HG03060 (cell line): ENCODE results near the gene CSTF2T.
"Not testable (repeated sequence)": the region's sequence is repeated elsewhere in the genome, so short reads cannot be mapped to it uniquely, and the experiment has no call there.

ENCODE experiments used
- ATAC-seq: cut with Tn5 transposase; IDR thresholded peaks from one replicate; pipeline ENCODE4 v1.9.1; 2021; ENCODE audit warnings: low read depth, moderate number of reproducible peaks; ENCODE audit not compliant: unreplicated experiment

CSTF2T gene

DNA sequence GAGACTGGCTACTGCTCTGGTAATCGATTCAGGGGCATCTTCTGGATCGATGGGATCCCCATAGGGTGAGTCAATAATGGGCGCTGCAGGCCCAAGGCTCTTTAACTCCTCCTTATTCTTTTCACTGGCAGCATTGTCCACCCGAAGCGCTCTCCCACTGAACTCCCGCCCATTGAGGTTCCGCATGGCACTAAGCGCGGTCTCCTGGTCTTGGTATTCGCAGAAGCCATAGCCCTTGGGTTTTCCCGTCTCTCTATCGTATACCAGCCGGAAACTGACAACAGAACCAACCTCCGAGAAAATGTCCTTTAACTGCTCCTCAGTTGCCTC, 285 bp downstream of the CSTF2T start:
- peak; percentile 19 for ATAC-seq

- no peak for ATAC-seq
Observed at GRCh38 chr10:51698473-51699063, 827 bp downstream of the CSTF2T start.

GRCh38 chr10:51696251-51696650, 3.1 kb downstream of the CSTF2T start:
- ATAC-seq, result no peak

- no peak for ATAC-seq
Observed at GRCh38 chr10:51694086-51694768, 5.2 kb downstream of the CSTF2T start.

- no peak for ATAC-seq
Observed at GRCh38 chr10:51691135-51691534, 8.3 kb downstream of the CSTF2T start.

DNA sequence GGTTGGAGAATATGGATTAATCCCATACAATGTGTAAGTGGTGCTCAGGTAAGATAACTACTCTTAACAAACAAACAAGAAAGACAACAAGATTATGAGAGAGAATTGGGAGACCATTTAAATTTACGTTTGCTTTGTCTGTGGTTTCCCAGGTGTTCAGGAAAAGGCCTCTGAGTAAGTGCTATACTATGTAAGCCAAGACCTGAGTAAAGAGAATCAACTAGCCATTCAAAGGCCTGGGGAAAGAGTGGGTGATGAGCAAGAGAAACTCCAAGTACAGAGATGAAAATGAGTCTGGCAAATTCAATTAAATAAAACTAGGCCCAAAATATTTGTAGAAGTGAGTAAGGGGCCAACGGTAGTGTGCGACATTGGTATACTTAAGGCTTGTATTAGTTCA, 9.9 kb downstream of the CSTF2T start:
- no peak for ATAC-seq

DNA sequence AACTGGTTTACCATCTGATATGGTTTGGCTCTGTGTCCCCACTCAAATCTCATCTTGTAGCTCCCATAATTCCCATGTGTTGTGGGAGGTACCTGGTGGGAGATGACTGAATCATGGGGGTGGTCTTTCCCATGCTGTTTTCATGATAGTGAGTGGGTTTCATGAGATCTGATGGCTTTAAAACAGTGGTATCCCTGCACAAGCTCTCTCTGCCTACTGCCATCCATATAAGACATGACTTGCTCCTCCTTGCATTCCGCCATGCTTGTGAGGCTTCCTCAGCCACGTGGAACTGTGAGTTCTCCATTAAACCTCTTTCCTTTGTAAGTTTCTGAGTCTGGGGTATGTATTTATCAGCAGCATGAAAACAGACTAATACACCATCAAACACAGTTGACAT, 10.6 kb downstream of the CSTF2T start:
- ATAC-seq, result not testable (repeated sequence)

DNA sequence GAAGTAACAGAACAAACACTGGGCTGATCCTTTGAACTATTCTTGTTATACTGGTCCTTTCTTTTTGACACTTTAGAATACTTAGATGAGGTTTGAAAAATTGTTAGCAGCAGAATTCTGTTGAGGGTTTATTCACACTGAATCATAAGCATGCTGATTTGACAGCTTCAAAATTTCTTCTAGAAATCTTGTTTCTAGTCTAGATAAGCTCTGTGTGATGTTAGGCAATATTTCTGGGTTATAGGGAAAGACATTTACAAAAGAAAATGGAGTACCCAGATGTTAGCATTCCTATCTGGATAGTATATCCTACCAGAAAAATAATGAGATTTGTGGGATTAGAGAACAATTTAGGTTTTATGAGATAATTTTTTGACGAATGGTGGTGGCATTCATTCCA, 12.1 kb downstream of the CSTF2T start:
- ATAC-seq, result no peak

- ATAC-seq, result no peak
Observed at GRCh38 chr10:51685768-51686167, 13.6 kb downstream of the CSTF2T start.

DNA sequence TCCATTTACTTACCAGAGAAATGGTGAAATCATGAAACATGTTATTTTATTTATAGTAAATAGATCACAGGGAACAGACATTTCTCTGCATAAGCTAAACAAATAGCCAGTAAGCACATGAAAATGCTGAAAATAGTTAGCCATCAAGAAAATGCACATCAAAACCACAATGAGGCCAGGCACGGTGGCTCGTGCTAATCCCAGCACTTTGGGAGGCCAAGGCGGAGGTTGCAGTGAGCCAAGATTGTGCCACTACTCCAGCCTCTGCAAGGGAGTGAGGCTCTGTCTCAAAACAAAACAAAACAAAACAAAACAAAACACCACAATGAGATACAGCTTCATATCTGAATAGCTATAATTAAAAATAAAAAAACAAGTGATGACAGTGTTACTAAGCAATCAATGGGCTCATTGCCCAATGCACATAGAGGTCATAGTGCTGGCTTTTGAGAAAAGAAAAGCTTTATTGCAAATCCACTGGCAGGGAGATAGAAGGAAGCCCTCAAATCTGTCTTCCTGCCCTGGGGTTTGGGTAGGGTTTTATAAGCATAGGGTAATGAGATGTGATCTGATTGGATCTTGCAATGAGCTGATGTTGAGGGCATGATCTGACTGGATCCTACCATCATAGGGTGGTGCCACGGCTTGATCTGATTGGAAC, 16.2 kb downstream of the CSTF2T start:
- ATAC-seq, result no peak

DNA sequence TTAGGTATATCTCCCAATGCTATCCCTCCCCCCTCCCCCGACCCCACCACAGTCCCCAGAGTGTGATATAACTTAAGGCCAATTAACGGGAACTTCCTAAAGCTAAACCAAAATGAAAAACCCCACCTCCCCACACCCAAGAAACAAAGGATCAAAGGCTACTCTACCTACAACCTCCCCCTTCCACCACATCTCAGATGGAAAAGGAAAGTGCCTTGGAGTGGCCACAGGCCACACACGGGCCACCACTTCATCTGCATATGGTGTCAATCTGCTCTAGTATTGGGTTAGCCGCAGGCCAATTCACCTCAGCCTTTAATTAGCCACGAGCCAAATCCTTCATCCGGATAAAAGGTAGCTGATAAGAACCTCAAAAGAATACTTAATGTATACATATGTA, 19.6 kb downstream of the CSTF2T start:
- ATAC-seq, result no peak

DNA sequence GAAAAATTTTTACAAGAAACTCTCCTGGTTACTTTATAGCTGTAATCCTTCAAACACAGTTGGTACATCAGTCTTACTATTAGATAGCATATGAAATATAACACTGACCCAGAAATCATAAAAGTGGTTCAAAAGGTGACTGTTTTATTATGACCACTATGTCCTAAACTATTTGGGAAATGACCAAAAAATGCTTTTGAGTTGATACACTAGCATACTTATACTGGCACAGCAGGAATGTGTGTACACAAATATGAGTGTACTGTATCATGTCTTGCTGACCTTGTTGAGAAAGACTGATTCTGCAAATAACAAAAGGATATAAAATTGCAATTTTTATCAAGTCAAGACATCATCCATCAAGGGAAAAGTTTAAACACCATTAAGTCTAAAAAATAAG, 24.3 kb downstream of the CSTF2T start:
- ATAC-seq, result no peak

DNA sequence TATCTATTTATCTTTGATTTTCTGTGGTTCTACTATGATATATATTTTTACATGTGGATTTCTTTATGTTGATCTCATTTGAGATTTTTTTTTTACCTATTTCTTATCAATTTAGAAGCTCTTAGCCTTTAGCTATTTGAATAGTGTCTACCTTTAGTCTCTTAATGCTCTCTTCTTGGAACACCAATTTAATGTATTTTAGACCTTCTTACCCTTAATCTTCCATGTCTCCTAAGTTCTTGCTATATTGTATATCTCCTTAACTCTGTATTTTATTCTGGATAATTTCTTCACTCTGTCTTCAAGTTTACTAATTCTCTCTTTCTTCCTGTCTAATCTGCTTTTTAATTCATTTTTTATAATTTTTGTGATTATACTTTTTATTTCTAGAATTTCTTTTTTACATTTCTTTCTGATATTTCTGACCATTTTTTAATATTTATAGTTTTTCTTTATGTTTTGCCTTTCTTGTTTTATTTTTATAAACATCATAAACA, 27.3 kb downstream of the CSTF2T start:
- no peak for ATAC-seq

DNA sequence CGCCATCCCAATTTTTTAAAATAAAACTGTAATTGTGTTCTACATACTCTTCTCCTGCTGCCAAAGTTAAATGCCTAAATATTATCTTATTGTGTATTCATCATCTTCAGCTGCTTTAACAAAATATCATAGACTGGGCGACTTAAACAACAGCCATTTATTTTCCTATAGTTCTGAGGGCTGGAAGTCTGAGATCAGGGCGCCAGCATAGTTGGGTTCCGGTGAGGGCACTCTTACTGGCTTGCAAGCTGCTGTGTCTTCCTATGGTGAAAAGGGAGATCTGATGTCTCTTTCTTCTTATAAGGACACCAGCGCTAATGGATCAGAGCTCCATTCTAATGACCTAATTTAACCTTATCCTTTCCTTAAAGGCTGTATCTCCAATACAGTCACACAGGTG, 30.4 kb downstream of the CSTF2T start:
- no peak for ATAC-seq

DNA sequence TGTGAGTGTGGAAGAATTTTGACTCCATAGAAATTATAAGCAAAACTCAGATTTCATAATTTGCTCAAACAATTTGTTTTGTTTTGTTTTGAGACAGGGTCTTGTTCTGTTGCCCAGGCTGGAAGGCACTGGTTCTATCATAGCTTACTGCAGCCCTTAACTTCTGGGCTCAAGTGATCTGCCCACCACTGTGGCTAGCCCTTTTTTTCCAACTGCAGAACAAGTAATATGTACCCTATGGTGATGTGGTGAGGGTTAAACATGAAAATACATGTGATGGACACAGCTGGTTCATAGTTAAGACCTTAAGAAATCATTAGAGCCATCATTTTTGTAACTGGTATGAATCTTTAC, 31.1 kb downstream of the CSTF2T start:
- ATAC-seq, result no peak

- ATAC-seq, result no peak
Observed at GRCh38 chr10:51667678-51668335, 31.6 kb downstream of the CSTF2T start.

DNA sequence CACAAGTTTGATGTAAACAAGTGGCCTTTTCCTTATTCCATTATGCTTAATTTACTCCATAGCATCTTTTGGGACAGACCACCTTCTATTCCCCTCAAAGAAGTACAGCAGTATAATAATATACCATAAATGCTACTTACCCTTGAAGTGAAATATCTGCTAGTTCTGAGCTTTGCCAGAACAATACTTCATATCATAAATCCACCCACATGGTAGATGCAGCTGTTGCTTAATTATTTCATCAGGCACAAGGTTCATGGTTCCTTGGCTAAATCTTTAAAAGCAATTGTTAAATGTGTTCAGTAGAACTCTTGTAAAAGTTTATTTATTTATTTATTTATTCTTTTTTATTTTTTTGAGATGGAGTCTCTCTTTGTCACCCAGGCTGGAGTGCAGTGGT, 32.9 kb downstream of the CSTF2T start:
- no peak for ATAC-seq

DNA sequence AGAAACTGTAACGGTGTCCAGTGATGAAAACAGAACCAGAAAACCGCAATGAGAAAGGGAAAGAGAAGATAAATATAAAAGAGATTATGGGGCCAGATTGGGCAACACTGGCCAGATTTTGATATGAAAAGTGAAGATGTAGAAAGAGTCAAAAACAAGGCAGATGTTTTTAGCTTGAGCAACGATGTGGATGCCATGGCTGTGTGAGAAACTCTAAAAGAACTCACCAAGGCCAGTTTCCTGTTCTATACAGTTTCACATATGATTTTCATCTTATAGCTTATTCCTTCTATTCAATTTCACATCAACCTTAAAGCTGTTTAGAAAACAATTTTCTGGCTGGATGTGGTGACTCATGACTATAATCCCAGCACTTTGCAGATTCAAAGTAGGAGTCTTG, 36.3 kb downstream of the CSTF2T start:
- no peak for ATAC-seq

DNA sequence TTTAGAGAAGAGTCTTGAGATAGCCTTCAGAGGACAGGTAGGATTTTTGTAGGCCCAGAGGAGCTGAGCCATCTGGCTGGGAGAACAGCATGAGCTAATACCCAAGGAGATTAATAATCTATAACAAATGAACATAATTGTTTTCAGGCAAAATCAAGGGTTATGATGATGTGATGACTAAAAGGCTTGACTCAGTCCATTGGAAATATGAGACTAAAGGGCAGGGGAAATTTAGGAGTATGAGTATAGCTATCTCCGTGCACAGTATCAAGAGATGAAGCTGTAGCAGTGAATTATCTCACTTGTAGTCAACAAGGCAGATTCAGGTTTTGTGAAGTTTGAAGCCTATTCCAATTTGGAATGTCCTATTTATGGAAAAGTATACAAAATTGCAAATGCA, 40.1 kb downstream of the CSTF2T start:
- no peak for ATAC-seq

DNA sequence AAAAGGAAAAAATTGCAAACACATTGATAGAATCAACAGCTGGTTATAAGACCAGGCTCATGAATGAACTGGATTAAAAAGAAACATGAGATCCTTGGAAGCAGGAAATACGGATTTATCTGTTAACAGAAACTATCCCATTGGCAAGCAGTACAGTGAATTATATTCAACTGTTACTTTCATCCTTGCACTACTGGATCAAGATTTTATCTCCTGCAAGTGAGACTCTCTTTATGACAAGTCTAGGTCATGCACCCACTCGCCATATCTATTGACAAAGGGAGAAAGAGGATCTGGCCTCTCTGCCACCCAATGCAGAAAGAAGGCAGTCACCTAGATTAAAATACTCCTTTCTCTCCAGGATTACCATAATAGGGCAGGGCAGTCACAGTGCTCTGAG, 41.4 kb downstream of the CSTF2T start:
- ATAC-seq, result no peak

DNA sequence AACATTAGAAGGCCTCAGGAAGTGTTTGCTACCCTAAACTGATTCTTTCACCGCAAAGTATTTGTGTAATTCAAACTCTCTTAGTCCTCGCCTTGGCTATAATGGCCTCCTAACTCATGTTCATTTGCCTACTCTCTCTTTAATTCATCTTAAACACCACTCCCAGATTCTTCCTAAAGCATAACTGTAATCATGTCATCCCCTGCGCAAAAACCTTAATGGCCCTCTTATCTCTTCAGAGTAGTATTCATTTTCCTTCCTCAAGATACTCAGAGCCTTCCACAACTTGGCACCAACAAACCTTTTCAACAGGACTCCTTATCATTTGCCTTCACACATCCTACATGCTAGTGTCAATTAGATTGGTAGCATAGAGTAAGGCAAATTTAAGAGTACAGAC, 42.9 kb downstream of the CSTF2T start:
- ATAC-seq, result no peak

- ATAC-seq, result no peak
Observed at GRCh38 chr10:51654918-51655317, 44.5 kb downstream of the CSTF2T start.
